CD4-positive, alpha-beta T cell treated with Interleukin-2 at 100 ng/mL for 4 hours (primary cell): Measurements from ENCODE around the gene CTCF.

Experiments used
- DNase-seq: peaks from one replicate; pipeline ENCODE4 v3.0.0-alpha.2; 2020; ENCODE audit warnings: low spot score

The CTCF gene

GRCh38 chr16:67666032-67666551 lies 103.8 kb downstream of the CTCF start:
- DNase-seq: no peak

- peak; percentile 82 for DNase-seq
These were observed 104.5 kb downstream of the CTCF start, which contains the start of the genes C16orf86 and ENKD1 for GRCh38 chr16:67666559-67667452. TSS of gene C16orf86 (plus strand) at chr16:67666814. CDS start at chr16:67666971, 157 bp downstream. TSS of gene ENKD1 (minus strand) at chr16:67666750. CDS start at chr16:67666442, 308 bp downstream.

GRCh38 chr16:67667453-67667816 lies 105.1 kb downstream of the CTCF start:
- no peak for DNase-seq

GRCh38 chr16:67667817-67668494 lies 105.6 kb downstream of the CTCF start:
- DNase-seq: peak; percentile 83

GRCh38 chr16:67668495-67669157 lies 106.3 kb downstream of the CTCF start:
- DNase-seq: peak; percentile 12

GRCh38 chr16:67669499-67670101 lies 107.3 kb downstream of the CTCF start:
- no peak for DNase-seq

GRCh38 chr16:67672306-67672705 lies 110.0 kb downstream of the CTCF start:
- DNase-seq: no peak

- peak; percentile 52 for DNase-seq
These were observed 110.7 kb downstream of the CTCF start for GRCh38 chr16:67672739-67673662.

GRCh38 chr16:67673712-67674580 lies 111.6 kb downstream of the CTCF start:
- no peak for DNase-seq

GRCh38 chr16:67674851-67675578 lies 112.7 kb downstream of the CTCF start:
- no peak for DNase-seq

- DNase-seq: no peak
These were observed 113.2 kb downstream of the CTCF start for GRCh38 chr16:67675579-67675935.

GRCh38 chr16:67675999-67676398 lies 113.7 kb downstream of the CTCF start:
- no peak for DNase-seq

GRCh38 chr16:67676516-67676915 lies 114.2 kb downstream of the CTCF start:
- no peak for DNase-seq

GRCh38 chr16:67676939-67677338 lies 114.6 kb downstream of the CTCF start:
- DNase-seq: no peak

- no peak for DNase-seq
These were observed 115.4 kb downstream of the CTCF start for GRCh38 chr16:67677712-67678111.

GRCh38 chr16:67678354-67679023 lies 116.2 kb downstream of the CTCF start:
- no peak for DNase-seq

GRCh38 chr16:67679935-67680897 lies 117.9 kb downstream of the CTCF start:
- no peak for DNase-seq
